Ishikawa (cell line): ENCODE data around the gene C19orf67.
A peak's percentile ranks its signal among the peaks of the same experiment; 100 is the strongest.

Experiments used
- CEBPB ChIP-seq: IDR thresholded peaks from 2 replicates; pipeline ENCODE4 v1.6.1; 2012
- CREB1 ChIP-seq: IDR thresholded peaks from 2 replicates; pipeline ENCODE4 v1.6.1; 2012; ENCODE audit warnings: low read depth
- EGR1 ChIP-seq: IDR thresholded peaks from 2 replicates; pipeline ENCODE4 v1.6.1; 2012
- EP300 ChIP-seq: IDR thresholded peaks from 2 replicates; pipeline ENCODE4 v1.6.1; 2012; ENCODE audit warnings: borderline replicate concordance
- FOXM1 ChIP-seq: IDR thresholded peaks from 2 replicates; pipeline ENCODE4 v1.6.1; 2012; ENCODE audit warnings: low read depth, borderline replicate concordance
- NFIC ChIP-seq: IDR thresholded peaks from 2 replicates; pipeline ENCODE4 v1.6.1; 2012
- RAD21 ChIP-seq: IDR thresholded peaks from 2 replicates; pipeline ENCODE4 v1.6.1; 2012; ENCODE audit warnings: low read depth
- TAF1 ChIP-seq: IDR thresholded peaks from 2 replicates; pipeline ENCODE4 v1.6.1; 2012; ENCODE audit warnings: low read depth, mild to moderate bottlenecking
- TCF12 ChIP-seq: IDR thresholded peaks from 2 replicates; pipeline ENCODE4 v1.6.1; 2012; ENCODE audit warnings: low read depth
- TEAD4 ChIP-seq: IDR thresholded peaks from 2 replicates; pipeline ENCODE4 v1.6.1; 2012
- YY1 ChIP-seq: IDR thresholded peaks from 2 replicates; pipeline ENCODE4 v1.6.1; 2012; ENCODE audit warnings: low read depth
- ZBTB7A ChIP-seq: IDR thresholded peaks from 2 replicates; pipeline ENCODE4 v1.6.1; 2012; ENCODE audit warnings: low read depth
- TF ChIP-seq, protein P1 (sequence below): IDR thresholded peaks from 2 replicates; pipeline ENCODE4 v1.6.1; 2012; ENCODE audit warnings: low read depth, mild to moderate bottlenecking
- TF ChIP-seq, protein P2 (sequence below): IDR thresholded peaks from 2 replicates; pipeline ENCODE4 v1.6.1; 2012
- TF ChIP-seq, protein P3 (sequence below): IDR thresholded peaks from 2 replicates; pipeline ENCODE4 v1.6.1; 2012

Gene C19orf67

DNA sequence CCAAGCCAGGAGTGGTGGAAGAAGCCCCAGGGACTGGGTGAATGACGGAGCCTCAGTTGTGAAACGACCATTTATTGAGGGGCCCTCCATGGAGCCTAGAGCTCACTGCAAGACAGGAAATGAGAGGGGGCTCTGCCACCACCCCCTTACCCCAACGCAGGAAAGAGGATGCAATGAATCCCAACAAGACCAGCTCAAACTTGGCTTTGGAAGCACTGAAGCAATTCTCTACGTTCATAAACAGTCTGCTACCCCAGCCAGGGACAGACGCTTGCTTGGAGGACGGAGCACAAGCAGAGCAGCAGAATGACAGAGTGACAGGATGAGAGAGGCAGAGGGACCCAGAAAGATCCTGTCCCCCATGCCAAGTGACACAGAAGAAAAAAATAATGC, 30.9 kb upstream of the C19orf67 start:
- no peak for TF ChIP-seq CEBPB
- no peak for TF ChIP-seq YY1
- TF ChIP-seq, protein P1, sequence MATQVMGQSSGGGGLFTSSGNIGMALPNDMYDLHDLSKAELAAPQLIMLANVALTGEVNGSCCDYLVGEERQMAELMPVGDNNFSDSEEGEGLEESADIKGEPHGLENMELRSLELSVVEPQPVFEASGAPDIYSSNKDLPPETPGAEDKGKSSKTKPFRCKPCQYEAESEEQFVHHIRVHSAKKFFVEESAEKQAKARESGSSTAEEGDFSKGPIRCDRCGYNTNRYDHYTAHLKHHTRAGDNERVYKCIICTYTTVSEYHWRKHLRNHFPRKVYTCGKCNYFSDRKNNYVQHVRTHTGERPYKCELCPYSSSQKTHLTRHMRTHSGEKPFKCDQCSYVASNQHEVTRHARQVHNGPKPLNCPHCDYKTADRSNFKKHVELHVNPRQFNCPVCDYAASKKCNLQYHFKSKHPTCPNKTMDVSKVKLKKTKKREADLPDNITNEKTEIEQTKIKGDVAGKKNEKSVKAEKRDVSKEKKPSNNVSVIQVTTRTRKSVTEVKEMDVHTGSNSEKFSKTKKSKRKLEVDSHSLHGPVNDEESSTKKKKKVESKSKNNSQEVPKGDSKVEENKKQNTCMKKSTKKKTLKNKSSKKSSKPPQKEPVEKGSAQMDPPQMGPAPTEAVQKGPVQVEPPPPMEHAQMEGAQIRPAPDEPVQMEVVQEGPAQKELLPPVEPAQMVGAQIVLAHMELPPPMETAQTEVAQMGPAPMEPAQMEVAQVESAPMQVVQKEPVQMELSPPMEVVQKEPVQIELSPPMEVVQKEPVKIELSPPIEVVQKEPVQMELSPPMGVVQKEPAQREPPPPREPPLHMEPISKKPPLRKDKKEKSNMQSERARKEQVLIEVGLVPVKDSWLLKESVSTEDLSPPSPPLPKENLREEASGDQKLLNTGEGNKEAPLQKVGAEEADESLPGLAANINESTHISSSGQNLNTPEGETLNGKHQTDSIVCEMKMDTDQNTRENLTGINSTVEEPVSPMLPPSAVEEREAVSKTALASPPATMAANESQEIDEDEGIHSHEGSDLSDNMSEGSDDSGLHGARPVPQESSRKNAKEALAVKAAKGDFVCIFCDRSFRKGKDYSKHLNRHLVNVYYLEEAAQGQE: no peak
- TF ChIP-seq, protein P2, sequence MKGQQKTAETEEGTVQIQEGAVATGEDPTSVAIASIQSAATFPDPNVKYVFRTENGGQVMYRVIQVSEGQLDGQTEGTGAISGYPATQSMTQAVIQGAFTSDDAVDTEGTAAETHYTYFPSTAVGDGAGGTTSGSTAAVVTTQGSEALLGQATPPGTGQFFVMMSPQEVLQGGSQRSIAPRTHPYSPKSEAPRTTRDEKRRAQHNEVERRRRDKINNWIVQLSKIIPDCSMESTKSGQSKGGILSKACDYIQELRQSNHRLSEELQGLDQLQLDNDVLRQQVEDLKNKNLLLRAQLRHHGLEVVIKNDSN: no peak
- no peak for TF ChIP-seq FOXM1
- TF ChIP-seq RAD21: no peak
- no peak for TF ChIP-seq TEAD4
- no peak for TF ChIP-seq EGR1
- TF ChIP-seq CREB1: no peak
- TF ChIP-seq TCF12: no peak
- TF ChIP-seq, protein P3, sequence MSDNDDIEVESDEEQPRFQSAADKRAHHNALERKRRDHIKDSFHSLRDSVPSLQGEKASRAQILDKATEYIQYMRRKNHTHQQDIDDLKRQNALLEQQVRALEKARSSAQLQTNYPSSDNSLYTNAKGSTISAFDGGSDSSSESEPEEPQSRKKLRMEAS: no peak

DNA sequence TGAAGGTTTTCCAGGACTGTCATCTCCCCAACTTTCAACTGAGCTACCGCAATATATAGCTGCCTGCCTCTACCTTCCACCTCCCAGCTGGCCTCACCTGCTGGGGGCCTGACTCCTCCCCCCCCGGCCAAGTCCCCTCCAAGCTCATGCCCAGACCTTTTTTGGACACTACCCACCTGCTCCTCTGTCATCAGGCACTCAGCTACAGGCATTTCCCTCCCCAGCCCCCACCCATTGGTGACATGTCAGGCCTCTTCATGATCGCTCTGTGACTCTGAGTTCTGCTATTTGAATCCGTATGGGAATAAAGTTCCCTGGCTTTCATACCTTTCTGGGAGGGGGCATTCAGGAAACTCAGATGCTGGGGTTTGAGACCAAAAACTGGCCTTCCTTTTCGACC, 30.2 kb upstream of the C19orf67 start:
- TF ChIP-seq CEBPB: no peak
- no peak for TF ChIP-seq RAD21
- no peak for TF ChIP-seq YY1
- TF ChIP-seq CREB1: no peak
- no peak for TF ChIP-seq EGR1
- TF ChIP-seq, protein P1: no peak
- no peak for TF ChIP-seq EP300
- TF ChIP-seq TEAD4: no peak
- TF ChIP-seq NFIC: no peak
- no peak for TF ChIP-seq ZBTB7A
- no peak for TF ChIP-seq TCF12

DNA sequence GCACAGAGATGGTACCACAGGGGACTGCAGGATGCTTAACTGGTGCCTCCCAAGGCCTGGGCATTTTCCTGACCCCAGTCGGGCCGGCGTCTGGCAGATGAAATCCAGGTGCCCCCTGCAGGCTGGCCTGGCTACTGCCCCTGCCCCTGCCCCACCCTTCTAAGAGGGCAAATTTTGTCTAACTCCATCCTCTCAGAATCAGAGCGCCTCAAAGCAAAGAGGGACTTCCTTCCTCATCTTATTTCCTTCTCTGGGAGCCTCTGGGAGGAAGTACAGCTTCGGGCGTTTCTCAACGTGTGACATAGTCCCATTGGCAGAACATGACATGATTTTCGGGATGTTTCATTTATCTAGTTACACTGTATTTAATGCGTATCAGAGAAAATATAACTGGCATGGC, 29.3 kb upstream of the C19orf67 start:
- peak; percentile 35 for TF ChIP-seq RAD21
- TF ChIP-seq, protein P3: no peak

DNA sequence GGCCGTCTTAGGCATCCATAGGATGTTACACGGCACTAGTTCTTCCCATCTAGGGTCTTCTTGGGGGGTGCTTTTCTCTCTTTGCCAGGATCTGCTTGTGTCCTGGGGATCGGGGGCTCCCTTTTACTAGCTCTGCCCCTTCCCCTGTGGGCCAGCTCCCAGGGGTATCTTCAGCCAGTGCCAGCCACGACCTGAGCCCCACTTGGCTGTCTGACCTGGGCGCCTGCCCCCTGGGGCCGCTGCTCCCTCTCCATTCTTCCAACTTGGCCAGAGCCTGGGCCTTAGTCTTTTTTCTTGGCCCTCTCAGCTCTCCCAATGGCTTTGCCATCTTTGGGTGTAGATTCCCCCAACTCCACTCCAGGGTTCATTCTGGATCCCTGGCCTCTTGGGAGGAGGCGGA, 28.9 kb upstream of the C19orf67 start:
- TF ChIP-seq ZBTB7A (no peak), YY1 (no peak), CEBPB (no peak), EP300 (no peak), TCF12 (no peak), FOXM1 (no peak), NFIC (no peak), CREB1 (no peak), RAD21 (no peak)
- TF ChIP-seq, protein P3: no peak

DNA sequence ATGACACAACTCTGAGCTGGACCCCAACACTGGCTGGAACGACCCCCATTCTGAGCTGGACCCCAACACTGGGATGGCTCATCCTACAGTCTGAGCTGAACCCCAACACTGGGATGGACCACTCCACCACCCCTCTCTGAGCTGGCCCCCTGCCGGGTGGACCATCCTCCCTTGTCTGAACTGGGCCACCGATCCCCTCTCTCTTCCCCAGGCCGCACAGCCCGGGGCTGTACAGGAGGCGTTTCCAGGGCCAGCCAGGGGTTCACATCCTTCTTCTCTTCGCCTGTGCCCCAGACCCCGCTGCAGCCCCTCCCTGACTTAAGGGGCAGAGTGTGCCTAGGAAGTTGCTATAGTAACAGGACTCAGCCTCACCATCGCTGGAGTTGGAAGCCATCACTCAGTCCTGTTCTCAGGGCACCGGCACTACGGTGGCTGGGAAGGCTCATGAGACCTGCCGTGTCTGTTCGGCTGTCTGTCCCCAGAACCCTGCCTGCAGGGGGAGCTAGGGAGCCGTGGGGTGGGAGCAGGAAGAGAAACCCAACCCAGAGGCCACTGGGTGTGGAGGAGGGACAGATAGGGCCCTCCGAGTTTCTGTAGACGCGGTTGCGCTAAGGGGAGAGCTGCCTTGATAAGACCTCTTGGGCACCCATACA, 28.3 kb upstream of the C19orf67 start:
- TF ChIP-seq EGR1: no peak
- TF ChIP-seq TAF1: no peak
- no peak for TF ChIP-seq RAD21
- TF ChIP-seq EP300: no peak
- no peak for TF ChIP-seq TCF12
- no peak for TF ChIP-seq TEAD4
- no peak for TF ChIP-seq YY1
- no peak for TF ChIP-seq ZBTB7A
- TF ChIP-seq CEBPB: no peak
- TF ChIP-seq NFIC: no peak
- no peak for TF ChIP-seq CREB1
- TF ChIP-seq, protein P1: no peak
- TF ChIP-seq, protein P2: no peak
- TF ChIP-seq, protein P3: no peak
- no peak for TF ChIP-seq FOXM1
